ENCODE measurements around the gene PPP1R12B.

PPP1R12B gene

GRCh38 chr1:202310071-202310725 lies 38.3 kb upstream of the PPP1R12B start:
- TF ChIP-seq, protein P1, sequence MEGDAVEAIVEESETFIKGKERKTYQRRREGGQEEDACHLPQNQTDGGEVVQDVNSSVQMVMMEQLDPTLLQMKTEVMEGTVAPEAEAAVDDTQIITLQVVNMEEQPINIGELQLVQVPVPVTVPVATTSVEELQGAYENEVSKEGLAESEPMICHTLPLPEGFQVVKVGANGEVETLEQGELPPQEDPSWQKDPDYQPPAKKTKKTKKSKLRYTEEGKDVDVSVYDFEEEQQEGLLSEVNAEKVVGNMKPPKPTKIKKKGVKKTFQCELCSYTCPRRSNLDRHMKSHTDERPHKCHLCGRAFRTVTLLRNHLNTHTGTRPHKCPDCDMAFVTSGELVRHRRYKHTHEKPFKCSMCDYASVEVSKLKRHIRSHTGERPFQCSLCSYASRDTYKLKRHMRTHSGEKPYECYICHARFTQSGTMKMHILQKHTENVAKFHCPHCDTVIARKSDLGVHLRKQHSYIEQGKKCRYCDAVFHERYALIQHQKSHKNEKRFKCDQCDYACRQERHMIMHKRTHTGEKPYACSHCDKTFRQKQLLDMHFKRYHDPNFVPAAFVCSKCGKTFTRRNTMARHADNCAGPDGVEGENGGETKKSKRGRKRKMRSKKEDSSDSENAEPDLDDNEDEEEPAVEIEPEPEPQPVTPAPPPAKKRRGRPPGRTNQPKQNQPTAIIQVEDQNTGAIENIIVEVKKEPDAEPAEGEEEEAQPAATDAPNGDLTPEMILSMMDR (IDR thresholded peaks at IDR 0.05; ENCODE audit: control insufficient read depth, extremely low read depth, insufficient read depth): no peak
- no peak overlapping the region for H3K4me3 ChIP-seq (ENCODE audit: low read depth, low read length)
- no peak for DNase-seq (ENCODE audit: low read depth)

DNA sequence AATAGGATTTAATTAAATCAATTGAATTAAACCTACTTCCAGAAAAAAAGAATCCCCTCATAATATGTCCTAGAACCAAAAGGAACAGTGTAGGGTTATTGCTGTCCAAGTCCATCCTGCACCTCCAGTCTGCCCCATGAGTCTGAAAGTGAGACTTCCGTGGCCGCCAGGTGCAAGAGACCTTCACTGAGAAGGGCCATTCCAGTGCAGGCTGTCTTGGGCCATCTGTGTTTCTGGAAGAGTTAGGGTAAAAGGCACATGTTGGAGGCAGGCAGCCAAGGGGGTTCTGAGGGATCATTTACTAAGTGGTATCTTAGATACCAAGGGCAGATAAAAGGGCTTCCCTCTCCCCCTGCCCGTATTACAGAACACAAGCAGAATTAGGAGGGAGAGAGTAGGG lies 37.8 kb upstream of the PPP1R12B start:
- TF ChIP-seq, protein P1 (IDR thresholded peaks at IDR 0.05; ENCODE audit: control insufficient read depth, extremely low read depth, insufficient read depth): no peak
- no peak for DNase-seq (ENCODE audit: low read depth)

DNA sequence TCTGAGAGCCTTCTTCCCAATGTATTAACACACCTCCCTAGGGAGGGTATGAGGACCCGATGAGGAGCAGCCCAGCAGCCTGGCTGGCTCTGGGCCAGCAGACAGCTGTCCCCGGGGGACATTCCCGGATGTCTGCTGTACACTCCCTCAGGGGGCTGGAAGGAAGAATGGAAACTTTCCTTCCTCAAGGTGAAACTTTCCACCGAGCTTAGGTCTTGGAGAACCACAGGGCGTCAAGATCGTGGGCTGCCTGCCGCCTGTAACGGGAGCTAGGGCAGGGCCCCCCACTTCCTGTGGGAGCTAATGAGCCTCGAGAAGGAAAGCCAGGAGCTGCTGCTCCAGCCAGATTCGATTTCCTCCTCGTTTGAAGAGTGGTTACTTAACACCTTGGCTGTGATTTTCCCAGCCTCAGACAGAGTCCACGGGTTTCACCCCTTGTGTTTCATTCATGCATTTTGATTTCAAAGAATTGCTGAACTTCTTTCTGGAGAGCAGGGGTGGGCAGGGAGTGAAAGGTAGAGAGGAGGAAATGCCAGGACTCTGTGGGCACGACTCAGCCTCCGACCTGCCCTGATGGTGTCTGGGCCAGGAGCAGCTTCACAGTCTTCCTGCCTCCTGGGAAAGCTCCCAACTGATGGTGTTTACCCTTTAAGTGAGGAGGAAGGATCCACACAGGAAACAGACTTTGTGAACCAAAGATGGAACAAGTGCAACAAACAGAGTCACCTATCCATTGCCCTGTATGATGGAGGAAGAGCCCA lies 36.4 kb upstream of the PPP1R12B start:
- no peak for DNase-seq (ENCODE audit: low read depth)
- no peak overlapping the region for H3K4me3 ChIP-seq (ENCODE audit: low read depth, low read length)
- TF ChIP-seq, protein P1 (IDR thresholded peaks at IDR 0.05; ENCODE audit: control insufficient read depth, extremely low read depth, insufficient read depth): no peak

More for the DNA sequence above, 37.8 kb upstream of the PPP1R12B start:
- no peak overlapping the region for H3K4me3 ChIP-seq (ENCODE audit: low read depth, low read length)

DNA sequence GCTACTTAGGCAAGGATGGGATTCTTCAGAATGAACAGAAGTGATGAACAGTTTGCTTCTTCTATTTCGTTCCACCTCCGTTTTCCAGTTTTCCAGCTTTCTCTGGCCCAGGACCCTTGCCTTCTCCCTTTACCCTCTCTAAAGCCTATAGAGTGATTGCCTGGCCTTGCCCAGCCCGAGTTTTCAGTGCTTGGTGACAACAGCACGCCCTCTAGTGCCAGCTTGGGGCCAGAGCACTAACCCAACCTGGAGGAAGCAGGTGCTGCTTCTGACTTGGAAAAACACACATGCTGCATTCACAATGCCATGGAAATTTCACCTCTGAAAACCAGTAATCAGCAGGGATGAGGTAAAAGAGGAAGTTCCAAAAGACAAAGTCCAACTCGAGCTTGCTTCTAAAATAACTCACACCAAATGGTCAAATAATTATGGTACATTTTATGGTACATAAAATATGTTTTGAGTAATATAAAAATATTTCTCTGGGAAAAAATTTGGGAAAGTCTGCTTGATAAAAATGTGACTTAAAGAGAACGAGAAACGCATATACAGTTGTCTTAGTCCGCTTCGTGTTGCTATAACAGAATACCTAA lies 32.8 kb upstream of the PPP1R12B start:
- no peak overlapping the region for H3K4me3 ChIP-seq (ENCODE audit: low read depth, low read length)
- peak; percentile 31 for DNase-seq (ENCODE audit: low read depth)
- TF ChIP-seq, protein P1 (IDR thresholded peaks at IDR 0.05; ENCODE audit: control insufficient read depth, extremely low read depth, insufficient read depth): peak; percentile 99

DNA sequence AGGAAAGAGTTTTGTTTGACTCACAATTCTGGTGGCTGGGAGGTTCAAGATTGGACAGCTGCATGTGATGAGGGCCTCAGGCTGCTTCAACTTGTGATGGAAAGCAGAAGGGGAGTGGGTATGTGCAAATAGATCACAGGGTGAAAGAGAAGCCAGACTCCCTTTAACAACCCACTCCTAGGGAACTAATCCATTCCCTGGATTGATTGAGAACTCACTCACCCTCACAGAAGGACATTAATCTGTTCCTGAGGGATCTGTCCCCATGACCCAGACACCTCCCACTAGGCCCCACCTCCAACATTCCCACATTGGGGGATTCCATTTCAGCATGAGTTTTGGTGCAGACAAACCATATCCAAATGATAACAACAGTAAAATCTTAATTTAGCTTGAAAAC lies 32.3 kb upstream of the PPP1R12B start:
- DNase-seq (ENCODE audit: low read depth): no peak
- H3K4me3 ChIP-seq (ENCODE audit: low read depth, low read length): no peak overlapping the region
- TF ChIP-seq, protein P1 (IDR thresholded peaks at IDR 0.05; ENCODE audit: control insufficient read depth, extremely low read depth, insufficient read depth): no peak

DNA sequence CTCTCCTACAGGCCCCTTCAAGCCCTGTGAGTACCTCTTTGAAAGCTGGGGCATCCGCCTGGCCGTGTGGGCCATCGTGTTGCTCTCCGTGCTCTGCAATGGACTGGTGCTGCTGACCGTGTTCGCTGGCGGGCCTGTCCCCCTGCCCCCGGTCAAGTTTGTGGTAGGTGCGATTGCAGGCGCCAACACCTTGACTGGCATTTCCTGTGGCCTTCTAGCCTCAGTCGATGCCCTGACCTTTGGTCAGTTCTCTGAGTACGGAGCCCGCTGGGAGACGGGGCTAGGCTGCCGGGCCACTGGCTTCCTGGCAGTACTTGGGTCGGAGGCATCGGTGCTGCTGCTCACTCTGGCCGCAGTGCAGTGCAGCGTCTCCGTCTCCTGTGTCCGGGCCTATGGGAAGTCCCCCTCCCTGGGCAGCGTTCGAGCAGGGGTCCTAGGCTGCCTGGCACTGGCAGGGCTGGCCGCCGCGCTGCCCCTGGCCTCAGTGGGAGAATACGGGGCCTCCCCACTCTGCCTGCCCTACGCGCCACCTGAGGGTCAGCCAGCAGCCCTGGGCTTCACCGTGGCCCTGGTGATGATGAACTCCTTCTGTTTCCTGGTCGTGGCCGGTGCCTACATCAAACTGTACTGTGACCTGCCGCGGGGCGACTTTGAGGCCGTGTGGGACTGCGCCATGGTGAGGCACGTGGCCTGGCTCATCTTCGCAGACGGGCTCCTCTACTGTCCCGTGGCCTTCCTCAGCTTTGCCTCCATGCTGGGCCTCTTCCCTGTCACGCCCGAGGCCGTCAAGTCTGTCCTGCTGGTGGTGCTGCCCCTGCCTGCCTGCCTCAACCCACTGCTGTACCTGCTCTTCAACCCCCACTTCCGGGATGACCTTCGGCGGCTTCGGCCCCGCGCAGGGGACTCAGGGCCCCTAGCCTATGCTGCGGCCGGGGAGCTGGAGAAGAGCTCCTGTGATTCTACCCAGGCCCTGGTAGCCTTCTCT lies 30.3 kb upstream of the PPP1R12B start:
- DNase-seq (ENCODE audit: low read depth): no peak
- H3K4me3 ChIP-seq (ENCODE audit: low read depth, low read length): no peak overlapping the region
- TF ChIP-seq, protein P1 (IDR thresholded peaks at IDR 0.05; ENCODE audit: control insufficient read depth, extremely low read depth, insufficient read depth): no peak

All from LNCaP clone FGC (cell line).